Neural progenitor cell (in vitro differentiated cells): ENCODE measurements around the gene BNIP3.

Source experiments
- EZH2 ChIP-seq: fragments of 200-600 bp; sonication (generic); IDR thresholded peaks from 2 replicates; pipeline ENCODE4 v1.6.1; 2017; ENCODE audit warnings: antibody characterized with exemption, mild to moderate bottlenecking, moderate library complexity
- EZH2phosphoT487 ChIP-seq: fragments of 200-600 bp; sonication (generic); IDR thresholded peaks from 2 replicates; pipeline ENCODE4 v1.6.1; 2017; ENCODE audit warnings: antibody characterized with exemption
- TF ChIP-seq, protein P1 (sequence below): fragments of 200-600 bp; sonication (generic); IDR thresholded peaks from 2 replicates; pipeline ENCODE4 v1.5.1; 2017; ENCODE audit warnings: antibody characterized with exemption, mild to moderate bottlenecking

DNA sequence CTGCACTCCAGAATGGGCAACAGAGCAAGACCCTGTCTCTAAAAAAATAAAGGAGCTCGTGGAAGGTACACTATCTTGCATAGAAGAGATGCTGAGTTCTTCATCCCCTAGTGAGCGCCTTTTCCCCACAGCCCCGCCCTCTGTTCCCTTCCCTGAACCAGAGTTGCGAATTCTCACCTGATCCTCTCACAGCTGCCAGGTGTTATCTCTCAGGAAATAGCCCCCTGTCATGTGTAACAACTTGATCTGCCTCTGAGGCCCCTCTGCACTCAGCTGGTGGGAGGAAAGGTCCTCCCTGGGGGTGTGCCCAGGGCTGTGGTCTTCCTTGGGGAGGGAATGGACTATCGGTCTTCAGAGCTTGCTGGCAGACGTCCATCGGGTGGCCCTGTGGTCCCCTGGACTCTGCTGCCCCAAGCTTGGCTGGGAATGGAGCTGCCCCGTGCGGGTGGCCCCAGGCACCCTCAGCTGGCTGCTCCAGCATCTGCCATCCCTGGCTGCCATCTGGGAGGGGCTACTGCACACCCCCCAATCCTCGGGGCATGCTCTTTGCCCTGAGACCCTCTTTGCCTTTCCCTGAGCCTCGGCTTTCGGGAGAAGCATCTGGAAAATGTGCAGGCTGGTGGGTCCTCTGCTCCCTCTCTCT lies 21.7 kb upstream of the BNIP3 start:
- TF ChIP-seq, protein P1, sequence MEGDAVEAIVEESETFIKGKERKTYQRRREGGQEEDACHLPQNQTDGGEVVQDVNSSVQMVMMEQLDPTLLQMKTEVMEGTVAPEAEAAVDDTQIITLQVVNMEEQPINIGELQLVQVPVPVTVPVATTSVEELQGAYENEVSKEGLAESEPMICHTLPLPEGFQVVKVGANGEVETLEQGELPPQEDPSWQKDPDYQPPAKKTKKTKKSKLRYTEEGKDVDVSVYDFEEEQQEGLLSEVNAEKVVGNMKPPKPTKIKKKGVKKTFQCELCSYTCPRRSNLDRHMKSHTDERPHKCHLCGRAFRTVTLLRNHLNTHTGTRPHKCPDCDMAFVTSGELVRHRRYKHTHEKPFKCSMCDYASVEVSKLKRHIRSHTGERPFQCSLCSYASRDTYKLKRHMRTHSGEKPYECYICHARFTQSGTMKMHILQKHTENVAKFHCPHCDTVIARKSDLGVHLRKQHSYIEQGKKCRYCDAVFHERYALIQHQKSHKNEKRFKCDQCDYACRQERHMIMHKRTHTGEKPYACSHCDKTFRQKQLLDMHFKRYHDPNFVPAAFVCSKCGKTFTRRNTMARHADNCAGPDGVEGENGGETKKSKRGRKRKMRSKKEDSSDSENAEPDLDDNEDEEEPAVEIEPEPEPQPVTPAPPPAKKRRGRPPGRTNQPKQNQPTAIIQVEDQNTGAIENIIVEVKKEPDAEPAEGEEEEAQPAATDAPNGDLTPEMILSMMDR: no peak
- TF ChIP-seq EZH2phosphoT487 (no peak), EZH2 (no peak)
